Gastroesophageal sphincter (tissue), 3 donors: ENCODE results near the gene STAT4.

Source experiments
- EP300 ChIP-seq: sonication (generic); formaldehyde crosslinking; IDR thresholded peaks from one replicate; pipeline ENCODE4 v1.6.1; 2017; ENCODE audit warnings: antibody characterized with exemption, mild to moderate bottlenecking
- POLR2A ChIP-seq, 2 donors: fragments of 450-650 bp; IDR thresholded peaks; one replicate each; pipeline ENCODE4 v1.6.1; 2017; ENCODE audit warnings: antibody characterized with exemption in 2 of 2, mild to moderate bottlenecking in 2 of 2, moderate library complexity in 1 of 2
- POLR2AphosphoS5 ChIP-seq: sonication (generic); formaldehyde crosslinking; IDR thresholded peaks from one replicate; pipeline ENCODE4 v1.6.1; 2017; ENCODE audit warnings: antibody characterized with exemption
- TF ChIP-seq, protein P1 (sequence below), 4 experiments: fragments of 200-600 bp in 2 of 4; fragments of 450-650 bp in 2 of 4; sonication (generic) in 1 of 4; IDR thresholded peaks; one replicate each; pipeline ENCODE4 v1.5.1; 2017 to 2019; ENCODE audit warnings: antibody characterized with exemption in 4 of 4, mild to moderate bottlenecking in 2 of 4, moderate library complexity in 2 of 4

DNA sequence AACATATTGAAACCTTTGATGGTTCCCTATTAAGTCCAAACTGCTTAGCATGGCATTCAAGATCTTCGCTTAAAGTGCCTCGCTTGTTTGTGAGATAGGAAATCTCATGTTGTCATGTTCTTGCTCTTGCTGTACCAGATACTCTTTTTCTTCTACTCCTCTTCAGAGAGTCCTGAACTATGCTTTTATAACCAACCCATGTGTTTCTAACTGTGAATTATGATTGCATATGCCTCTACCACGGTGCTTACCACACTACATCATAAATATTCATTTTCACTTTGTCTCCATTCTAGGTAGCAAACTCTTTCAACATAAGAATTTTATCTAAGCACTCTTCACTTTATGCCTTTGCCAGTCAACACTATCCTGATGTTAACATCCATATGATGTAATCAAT is 23.6 kb downstream of the STAT4 start:
- TF ChIP-seq POLR2AphosphoS5, result no peak
- TF ChIP-seq, protein P1, sequence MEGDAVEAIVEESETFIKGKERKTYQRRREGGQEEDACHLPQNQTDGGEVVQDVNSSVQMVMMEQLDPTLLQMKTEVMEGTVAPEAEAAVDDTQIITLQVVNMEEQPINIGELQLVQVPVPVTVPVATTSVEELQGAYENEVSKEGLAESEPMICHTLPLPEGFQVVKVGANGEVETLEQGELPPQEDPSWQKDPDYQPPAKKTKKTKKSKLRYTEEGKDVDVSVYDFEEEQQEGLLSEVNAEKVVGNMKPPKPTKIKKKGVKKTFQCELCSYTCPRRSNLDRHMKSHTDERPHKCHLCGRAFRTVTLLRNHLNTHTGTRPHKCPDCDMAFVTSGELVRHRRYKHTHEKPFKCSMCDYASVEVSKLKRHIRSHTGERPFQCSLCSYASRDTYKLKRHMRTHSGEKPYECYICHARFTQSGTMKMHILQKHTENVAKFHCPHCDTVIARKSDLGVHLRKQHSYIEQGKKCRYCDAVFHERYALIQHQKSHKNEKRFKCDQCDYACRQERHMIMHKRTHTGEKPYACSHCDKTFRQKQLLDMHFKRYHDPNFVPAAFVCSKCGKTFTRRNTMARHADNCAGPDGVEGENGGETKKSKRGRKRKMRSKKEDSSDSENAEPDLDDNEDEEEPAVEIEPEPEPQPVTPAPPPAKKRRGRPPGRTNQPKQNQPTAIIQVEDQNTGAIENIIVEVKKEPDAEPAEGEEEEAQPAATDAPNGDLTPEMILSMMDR (IDR thresholded peaks at IDR 0.05), result no peak
- TF ChIP-seq EP300, result no peak
- TF ChIP-seq POLR2A (IDR thresholded peaks at IDR 0.05), result no peak
